Esophagus squamous epithelium (tissue), 4 donors: ENCODE measurements around the gene TRIP10.

Experiments used
- CTCF ChIP-seq, 6 experiments: fragments of 450-650 bp in 4 of 6; fragments of 200-600 bp in 2 of 6; sonication (generic) in 2 of 6; IDR thresholded peaks; one replicate each; pipeline ENCODE4 v1.5.1; 2016 to 2019; ENCODE audit warnings: antibody characterized with exemption in 6 of 6, mild to moderate bottlenecking in 4 of 6, moderate library complexity in 4 of 6
- POLR2A ChIP-seq, 4 donors: fragments of 450-650 bp; IDR thresholded peaks; one replicate each; pipeline ENCODE4 v1.6.1; 2017; ENCODE audit warnings: antibody characterized with exemption in 4 of 4, mild to moderate bottlenecking in 4 of 4, moderate library complexity in 3 of 4

- no peak for TF ChIP-seq POLR2A (IDR thresholded peaks at IDR 0.05)
- no peak for TF ChIP-seq CTCF (IDR thresholded peaks at IDR 0.05)
These were observed 32.3 kb upstream of the TRIP10 start for GRCh38 chr19:6707011-6707657.
